ENCODE results near the gene SPRED2.

Gene SPRED2

GRCh38 chr2:65299246-65299645 lies 133.2 kb downstream of the SPRED2 start:
- DNase-seq, result no peak

GRCh38 chr2:65298089-65298488 lies 134.3 kb downstream of the SPRED2 start:
- DNase-seq, result no peak

- DNase-seq, result no peak
These were observed 134.9 kb downstream of the SPRED2 start for GRCh38 chr2:65297544-65297943.

- DNase-seq, result no peak
These were observed 135.4 kb downstream of the SPRED2 start for GRCh38 chr2:65296971-65297370.

- DNase-seq, result no peak
These were observed 137.7 kb downstream of the SPRED2 start for GRCh38 chr2:65294701-65295100.

GRCh38 chr2:65294136-65294535 lies 138.3 kb downstream of the SPRED2 start:
- DNase-seq, result no peak

- no peak for DNase-seq
These were observed 139.0 kb downstream of the SPRED2 start for GRCh38 chr2:65293376-65293775.

GRCh38 chr2:65292461-65293011 lies 139.9 kb downstream of the SPRED2 start:
- DNase-seq, result no peak

GRCh38 chr2:65292106-65292400 lies 140.3 kb downstream of the SPRED2 start:
- DNase-seq, result no peak

- no peak for DNase-seq
These were observed 140.9 kb downstream of the SPRED2 start for GRCh38 chr2:65291216-65292105.

GRCh38 chr2:65287364-65287763 lies 145.0 kb downstream of the SPRED2 start:
- DNase-seq, result no peak

GRCh38 chr2:65282477-65283053 lies 149.8 kb downstream of the SPRED2 start:
- DNase-seq, result no peak

GRCh38 chr2:65281627-65282351 lies 150.6 kb downstream of the SPRED2 start:
- DNase-seq, result no peak

GRCh38 chr2:65279756-65280155 lies 152.6 kb downstream of the SPRED2 start:
- DNase-seq, result no peak

GRCh38 chr2:65278531-65278981 lies 153.8 kb downstream of the SPRED2 start:
- DNase-seq, result no peak

GRCh38 chr2:65277791-65278483 lies 154.5 kb downstream of the SPRED2 start:
- DNase-seq, result no peak

- no peak for DNase-seq
These were observed 155.3 kb downstream of the SPRED2 start for GRCh38 chr2:65277118-65277517.

- DNase-seq, result no peak
These were observed 155.8 kb downstream of the SPRED2 start for GRCh38 chr2:65276609-65277008.

- DNase-seq, result no peak
These were observed 157.1 kb downstream of the SPRED2 start for GRCh38 chr2:65275141-65275915.

- DNase-seq, result no peak
These were observed 159.1 kb downstream of the SPRED2 start for GRCh38 chr2:65273344-65273743.

GRCh38 chr2:65268957-65269356 lies 163.4 kb downstream of the SPRED2 start:
- no peak for DNase-seq

GRCh38 chr2:65267008-65267407 lies 165.4 kb downstream of the SPRED2 start:
- DNase-seq, result no peak
